ENCODE results near the gene TLE1. TPM values are rescaled to one million over a fixed set of nuclear protein-coding genes. Genes with fewer than 3 reads are reported as not detected.

The TLE1 gene
- total and polyA plus RNA-seq, 10 of the 15 experiments (the other 5 are each of a cell fraction or from before 2014, with no cell fraction given): 0.04 to 0.23 (median 0.10) TPM; not detected in 6

- CTCF ChIA-PET: no interaction called here
- in situ Hi-C loops (cut with MboI) (no loop called here), intact Hi-C loops (cut with micrococcal nuclease; ENCODE audit: unreplicated experiment) (no loop called here)
- no peak for FAIRE-seq
- no peak overlapping the region for H2AFZ ChIP-seq (ENCODE audit: control insufficient read depth, low read depth, low read length)
- no peak overlapping the region for H3K4me3 ChIP-seq
- BruUV-seq (replicated peaks): no TSS peak
- POLR2A ChIA-PET: no interaction called here
- no peaks in the 10 kb centered on the region for H3K79me2 ChIP-seq (ENCODE audit: control insufficient read depth, insufficient read depth, low read length)
- H3K4me1 ChIP-seq (ENCODE audit: control insufficient read depth, insufficient read depth, low read length): no peaks in the 10 kb centered on the region
- 8% methylated on average over 3 of the region's 4 CpGs for WGBS (ENCODE audit: insufficient coverage, insufficient replicate concordance, low lambda C conversion rate, missing lambda C conversion rate)
- H3K9ac ChIP-seq (ENCODE audit: control insufficient read depth, insufficient read depth, low read length): no peak overlapping the region
- no peaks in the 10 kb centered on the region for H3K27me3 ChIP-seq (replicated peaks in 1 of 2; ENCODE audit: control insufficient read depth in 2 of 2, insufficient read depth in 2 of 2, low read length in 1 of 2)
- RAD21 ChIA-PET (ENCODE audit: unreplicated experiment): no interaction called here
- DNase-seq (ENCODE audit: low read depth, low spot score): no peak
- SMC1A ChIA-PET (ENCODE audit: uncharacterized antibody, unreplicated experiment): no interaction called here
- H4K20me1 ChIP-seq (ENCODE audit: control insufficient read depth, insufficient read depth): no peaks in the 10 kb centered on the region
- H3K9me3 ChIP-seq (replicated peaks; ENCODE audit: control insufficient read depth, insufficient read depth, low read length): no peaks in the 10 kb centered on the region
- no peak overlapping the region for H3K27ac ChIP-seq (ENCODE audit: control insufficient read depth, insufficient read depth)
- no peak for ATAC-seq
- no peak for TF ChIP-seq TBL1XR1 (IDR thresholded peaks at IDR 0.05; ENCODE audit: low read depth, low read length)
- no peak for TF ChIP-seq POLR2A (IDR thresholded peaks at IDR 0.05; ENCODE audit: low read depth, low read length)
- no peak for TF ChIP-seq FOXK2 (IDR thresholded peaks at IDR 0.05)
- no peak for TF ChIP-seq EGR1 (IDR thresholded peaks at IDR 0.05; ENCODE audit: borderline replicate concordance in 1 of 2, low read depth in 2 of 2, low read length in 2 of 2)
- TF ChIP-seq POU2F2 (IDR thresholded peaks at IDR 0.05; ENCODE audit: borderline replicate concordance, low read depth, low read length): no peak
- TF ChIP-seq SUPT20H (IDR thresholded peaks at IDR 0.05; ENCODE audit: borderline replicate concordance, control insufficient read depth, low read depth, low read length): no peak
- TF ChIP-seq RCOR1 (conservative IDR thresholded peaks at IDR 0.05; ENCODE audit: low read depth, low read length): no peak
- no peak for TF ChIP-seq ESRRA (IDR thresholded peaks at IDR 0.05; ENCODE audit: low read length)
- no peak for TF ChIP-seq E2F8 (IDR thresholded peaks at IDR 0.05; ENCODE audit: low read depth, partially characterized antibody)
- TF ChIP-seq TAF1 (IDR thresholded peaks at IDR 0.05; ENCODE audit: borderline replicate concordance, low read depth, low read length): no peak
- no peak for TF ChIP-seq FOS (IDR thresholded peaks at IDR 0.05; ENCODE audit: borderline replicate concordance, extremely low read depth, insufficient read length)
- TF ChIP-seq ZBTB40 (IDR thresholded peaks at IDR 0.05; ENCODE audit: borderline replicate concordance): no peak
- no peaks in the 10 kb centered on the region for H3K36me3 ChIP-seq (ENCODE audit: control insufficient read depth in 2 of 2, insufficient read depth in 2 of 2, low read length in 1 of 2)
- no peak overlapping the region for H3K4me2 ChIP-seq (ENCODE audit: control insufficient read depth, insufficient read depth)
These were observed 7.2 kb downstream of the TLE1 start for GRCh38 chr9:81682177-81682576.

Measured in GM12878 (cell line).